Measurements from ENCODE around the gene DOLPP1. TPM values are rescaled to one million over a fixed set of nuclear protein-coding genes. Genes with fewer than 3 reads are reported as not detected.
A peak's percentile ranks its signal among the peaks of the same experiment; 100 is the strongest.

The DOLPP1 gene
- total and polyA plus RNA-seq, 4 donors: 14.6 to 15.6 (median 15.0) TPM

DNA sequence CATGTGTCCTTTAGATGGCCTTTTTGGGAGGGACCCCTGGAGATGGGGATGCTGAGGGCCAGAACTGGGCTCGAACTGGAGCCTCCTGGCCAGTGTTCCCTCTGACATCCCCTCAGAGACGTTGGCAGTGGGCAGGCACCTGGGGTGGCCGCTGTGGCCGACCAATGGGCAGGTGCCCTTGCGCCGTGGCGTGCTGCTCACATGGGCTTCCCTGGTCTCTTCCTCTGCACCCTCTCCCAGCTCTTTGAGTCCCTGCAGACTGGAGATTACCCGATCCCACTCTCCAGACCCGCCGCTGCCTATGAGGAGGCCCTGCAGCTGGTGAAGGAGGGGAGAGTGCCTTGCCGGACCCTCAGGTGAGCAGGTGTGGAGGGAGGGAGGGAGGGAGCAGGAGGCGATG lies 19.9 kb upstream of the DOLPP1 start:
- WGBS: 96% methylated on average over 12 of the region's 12 CpGs
- no peak for DNase-seq (ENCODE audit: low spot score)
- Histone ChIP-seq H3K9me3 (ENCODE audit: control insufficient read depth in 4 of 4, low read length in 3 of 4) (no peaks in the 10 kb centered on the region), H3K27ac (ENCODE audit: low read depth in 1 of 2, low read length in 2 of 2) (no peak overlapping the region), H3K36me3 (ENCODE audit: control insufficient read depth in 4 of 4, insufficient read depth in 3 of 4, low read depth in 1 of 4, low read length in 3 of 4) (peaks cover 0 to 18% (median 6%) of the 10 kb centered on the region in 4 donors), H3K4me1 (ENCODE audit: control insufficient read depth in 4 of 4, insufficient read depth in 4 of 4, low read length in 3 of 4) (peaks cover 4 to 19% (median 11%) of the 10 kb centered on the region in 4 donors), H3K4me3 (ENCODE audit: low read depth in 1 of 3, low read length in 3 of 3) (no peak overlapping the region), H3K9ac (ENCODE audit: low read depth in 1 of 2, low read length in 2 of 2) (no peak overlapping the region), H3K27me3 (ENCODE audit: control insufficient read depth in 4 of 4, insufficient read depth in 4 of 4, low read length in 3 of 4) (no peaks in the 10 kb centered on the region)
- TF ChIP-seq, protein P1, sequence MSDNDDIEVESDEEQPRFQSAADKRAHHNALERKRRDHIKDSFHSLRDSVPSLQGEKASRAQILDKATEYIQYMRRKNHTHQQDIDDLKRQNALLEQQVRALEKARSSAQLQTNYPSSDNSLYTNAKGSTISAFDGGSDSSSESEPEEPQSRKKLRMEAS (IDR thresholded peaks at IDR 0.05): no peak
- TF ChIP-seq SP1 (IDR thresholded peaks at IDR 0.05) (no peak), RXRA (IDR thresholded peaks at IDR 0.05) (no peak), GABPA (IDR thresholded peaks at IDR 0.05 in 1 of 2, conservative IDR thresholded peaks at IDR 0.05 in 1 of 2) (no peak), HNF4G (IDR thresholded peaks at IDR 0.05) (no peak), NR2F2 (IDR thresholded peaks at IDR 0.05) (no peak)
- TF ChIP-seq, protein P2, sequence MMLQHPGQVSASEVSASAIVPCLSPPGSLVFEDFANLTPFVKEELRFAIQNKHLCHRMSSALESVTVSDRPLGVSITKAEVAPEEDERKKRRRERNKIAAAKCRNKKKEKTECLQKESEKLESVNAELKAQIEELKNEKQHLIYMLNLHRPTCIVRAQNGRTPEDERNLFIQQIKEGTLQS (IDR thresholded peaks at IDR 0.05): no peak
- TF ChIP-seq, protein P3, sequence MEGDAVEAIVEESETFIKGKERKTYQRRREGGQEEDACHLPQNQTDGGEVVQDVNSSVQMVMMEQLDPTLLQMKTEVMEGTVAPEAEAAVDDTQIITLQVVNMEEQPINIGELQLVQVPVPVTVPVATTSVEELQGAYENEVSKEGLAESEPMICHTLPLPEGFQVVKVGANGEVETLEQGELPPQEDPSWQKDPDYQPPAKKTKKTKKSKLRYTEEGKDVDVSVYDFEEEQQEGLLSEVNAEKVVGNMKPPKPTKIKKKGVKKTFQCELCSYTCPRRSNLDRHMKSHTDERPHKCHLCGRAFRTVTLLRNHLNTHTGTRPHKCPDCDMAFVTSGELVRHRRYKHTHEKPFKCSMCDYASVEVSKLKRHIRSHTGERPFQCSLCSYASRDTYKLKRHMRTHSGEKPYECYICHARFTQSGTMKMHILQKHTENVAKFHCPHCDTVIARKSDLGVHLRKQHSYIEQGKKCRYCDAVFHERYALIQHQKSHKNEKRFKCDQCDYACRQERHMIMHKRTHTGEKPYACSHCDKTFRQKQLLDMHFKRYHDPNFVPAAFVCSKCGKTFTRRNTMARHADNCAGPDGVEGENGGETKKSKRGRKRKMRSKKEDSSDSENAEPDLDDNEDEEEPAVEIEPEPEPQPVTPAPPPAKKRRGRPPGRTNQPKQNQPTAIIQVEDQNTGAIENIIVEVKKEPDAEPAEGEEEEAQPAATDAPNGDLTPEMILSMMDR (IDR thresholded peaks at IDR 0.05; ENCODE audit: low read depth, low read length, missing input control): no peak
- TF ChIP-seq, protein P4, sequence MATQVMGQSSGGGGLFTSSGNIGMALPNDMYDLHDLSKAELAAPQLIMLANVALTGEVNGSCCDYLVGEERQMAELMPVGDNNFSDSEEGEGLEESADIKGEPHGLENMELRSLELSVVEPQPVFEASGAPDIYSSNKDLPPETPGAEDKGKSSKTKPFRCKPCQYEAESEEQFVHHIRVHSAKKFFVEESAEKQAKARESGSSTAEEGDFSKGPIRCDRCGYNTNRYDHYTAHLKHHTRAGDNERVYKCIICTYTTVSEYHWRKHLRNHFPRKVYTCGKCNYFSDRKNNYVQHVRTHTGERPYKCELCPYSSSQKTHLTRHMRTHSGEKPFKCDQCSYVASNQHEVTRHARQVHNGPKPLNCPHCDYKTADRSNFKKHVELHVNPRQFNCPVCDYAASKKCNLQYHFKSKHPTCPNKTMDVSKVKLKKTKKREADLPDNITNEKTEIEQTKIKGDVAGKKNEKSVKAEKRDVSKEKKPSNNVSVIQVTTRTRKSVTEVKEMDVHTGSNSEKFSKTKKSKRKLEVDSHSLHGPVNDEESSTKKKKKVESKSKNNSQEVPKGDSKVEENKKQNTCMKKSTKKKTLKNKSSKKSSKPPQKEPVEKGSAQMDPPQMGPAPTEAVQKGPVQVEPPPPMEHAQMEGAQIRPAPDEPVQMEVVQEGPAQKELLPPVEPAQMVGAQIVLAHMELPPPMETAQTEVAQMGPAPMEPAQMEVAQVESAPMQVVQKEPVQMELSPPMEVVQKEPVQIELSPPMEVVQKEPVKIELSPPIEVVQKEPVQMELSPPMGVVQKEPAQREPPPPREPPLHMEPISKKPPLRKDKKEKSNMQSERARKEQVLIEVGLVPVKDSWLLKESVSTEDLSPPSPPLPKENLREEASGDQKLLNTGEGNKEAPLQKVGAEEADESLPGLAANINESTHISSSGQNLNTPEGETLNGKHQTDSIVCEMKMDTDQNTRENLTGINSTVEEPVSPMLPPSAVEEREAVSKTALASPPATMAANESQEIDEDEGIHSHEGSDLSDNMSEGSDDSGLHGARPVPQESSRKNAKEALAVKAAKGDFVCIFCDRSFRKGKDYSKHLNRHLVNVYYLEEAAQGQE (IDR thresholded peaks at IDR 0.05): no peak

DNA sequence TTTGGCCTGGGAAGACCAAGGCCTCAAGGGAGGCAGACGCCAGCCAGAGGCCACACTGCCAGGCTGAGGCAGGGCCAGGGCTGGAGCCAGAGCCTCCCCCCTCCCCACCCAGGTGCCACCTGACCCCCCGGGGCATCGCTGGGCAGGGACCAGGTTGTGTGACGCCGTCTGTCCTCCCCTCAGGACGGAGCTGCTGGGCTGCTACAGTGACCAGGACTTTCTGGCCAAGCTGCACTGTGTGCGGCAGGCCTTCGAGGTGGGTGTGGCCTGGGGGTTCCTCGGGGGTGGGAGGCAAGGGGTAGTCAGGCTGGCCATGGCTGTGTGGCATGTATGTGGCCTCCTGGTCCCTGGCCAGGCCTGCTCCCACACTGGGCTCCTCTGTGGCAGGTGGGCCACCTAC lies 17.9 kb upstream of the DOLPP1 start:
- Histone ChIP-seq H3K9me3 (ENCODE audit: control insufficient read depth in 4 of 4, low read length in 3 of 4) (no peaks in the 10 kb centered on the region), H3K27me3 (ENCODE audit: control insufficient read depth in 4 of 4, insufficient read depth in 4 of 4, low read length in 3 of 4) (no peaks in the 10 kb centered on the region), H3K36me3 (ENCODE audit: control insufficient read depth in 4 of 4, insufficient read depth in 3 of 4, low read depth in 1 of 4, low read length in 3 of 4) (peaks cover 0 to 20% (median 5%) of the 10 kb centered on the region in 4 donors), H3K4me3 (ENCODE audit: low read depth in 1 of 3, low read length in 3 of 3) (no peak overlapping the region), H3K9ac (ENCODE audit: low read depth in 1 of 2, low read length in 2 of 2) (no peak overlapping the region), H3K27ac (ENCODE audit: low read depth in 1 of 2, low read length in 2 of 2) (peak overlapping the region in 1 of 2 donors; percentile 34), H3K4me1 (ENCODE audit: control insufficient read depth in 4 of 4, insufficient read depth in 4 of 4, low read length in 3 of 4) (peaks cover 4 to 19% (median 11%) of the 10 kb centered on the region in 4 donors)
- no peak for DNase-seq (ENCODE audit: low spot score)
- no peak for TF ChIP-seq RAD21 (IDR thresholded peaks at IDR 0.05)
- TF ChIP-seq GABPA (IDR thresholded peaks at IDR 0.05 in 1 of 2, conservative IDR thresholded peaks at IDR 0.05 in 1 of 2): no peak
- TF ChIP-seq FOXA1 (IDR thresholded peaks at IDR 0.05): no peak
- TF ChIP-seq, protein P5, sequence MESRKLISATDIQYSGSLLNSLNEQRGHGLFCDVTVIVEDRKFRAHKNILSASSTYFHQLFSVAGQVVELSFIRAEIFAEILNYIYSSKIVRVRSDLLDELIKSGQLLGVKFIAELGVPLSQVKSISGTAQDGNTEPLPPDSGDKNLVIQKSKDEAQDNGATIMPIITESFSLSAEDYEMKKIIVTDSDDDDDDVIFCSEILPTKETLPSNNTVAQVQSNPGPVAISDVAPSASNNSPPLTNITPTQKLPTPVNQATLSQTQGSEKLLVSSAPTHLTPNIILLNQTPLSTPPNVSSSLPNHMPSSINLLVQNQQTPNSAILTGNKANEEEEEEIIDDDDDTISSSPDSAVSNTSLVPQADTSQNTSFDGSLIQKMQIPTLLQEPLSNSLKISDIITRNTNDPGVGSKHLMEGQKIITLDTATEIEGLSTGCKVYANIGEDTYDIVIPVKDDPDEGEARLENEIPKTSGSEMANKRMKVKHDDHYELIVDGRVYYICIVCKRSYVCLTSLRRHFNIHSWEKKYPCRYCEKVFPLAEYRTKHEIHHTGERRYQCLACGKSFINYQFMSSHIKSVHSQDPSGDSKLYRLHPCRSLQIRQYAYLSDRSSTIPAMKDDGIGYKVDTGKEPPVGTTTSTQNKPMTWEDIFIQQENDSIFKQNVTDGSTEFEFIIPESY (IDR thresholded peaks at IDR 0.05): no peak
- TF ChIP-seq SP1 (IDR thresholded peaks at IDR 0.05): no peak
- TF ChIP-seq, protein P4 (IDR thresholded peaks at IDR 0.05): no peak
- TF ChIP-seq NR2F2 (IDR thresholded peaks at IDR 0.05): no peak
- TF ChIP-seq HNF4A (conservative IDR thresholded peaks at IDR 0.05): no peak
- 93% methylated on average over 9 of the region's 9 CpGs for WGBS
